HG02870 (cell line): ENCODE results near the gene ARID1B.

Source experiments
- ATAC-seq: cut with Tn5 transposase; IDR thresholded peaks from one replicate; pipeline ENCODE4 v1.9.1; 2021; ENCODE audit warnings: mild to moderate bottlenecking, moderate library complexity; ENCODE audit not compliant: unreplicated experiment

The ARID1B gene

DNA sequence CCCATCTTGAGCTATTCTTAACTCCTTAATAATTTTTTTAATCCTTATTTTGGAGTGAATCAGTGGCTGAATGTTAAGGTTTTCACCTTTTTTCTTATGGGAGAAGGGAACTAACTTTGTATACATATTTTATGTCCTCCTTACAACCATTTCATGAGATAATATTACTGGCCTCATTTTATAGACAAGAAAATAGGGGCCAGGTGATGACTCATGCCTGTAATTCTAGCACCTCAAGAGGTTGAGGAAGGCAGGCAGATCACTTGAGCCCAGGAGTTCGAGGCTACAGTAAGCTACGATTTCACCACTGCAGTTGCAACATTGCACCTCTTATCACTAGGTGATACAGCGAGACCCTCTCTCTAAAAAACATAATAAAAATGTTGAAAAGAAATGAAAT lies 417.5 kb downstream of the ARID1B start:
- ATAC-seq = no peak

GRCh38 chr6:157196391-157196790 lies 419.2 kb downstream of the ARID1B start:
- ATAC-seq = no peak

- no peak for ATAC-seq
These were observed 421.5 kb downstream of the ARID1B start for GRCh38 chr6:157198425-157199279.

DNA sequence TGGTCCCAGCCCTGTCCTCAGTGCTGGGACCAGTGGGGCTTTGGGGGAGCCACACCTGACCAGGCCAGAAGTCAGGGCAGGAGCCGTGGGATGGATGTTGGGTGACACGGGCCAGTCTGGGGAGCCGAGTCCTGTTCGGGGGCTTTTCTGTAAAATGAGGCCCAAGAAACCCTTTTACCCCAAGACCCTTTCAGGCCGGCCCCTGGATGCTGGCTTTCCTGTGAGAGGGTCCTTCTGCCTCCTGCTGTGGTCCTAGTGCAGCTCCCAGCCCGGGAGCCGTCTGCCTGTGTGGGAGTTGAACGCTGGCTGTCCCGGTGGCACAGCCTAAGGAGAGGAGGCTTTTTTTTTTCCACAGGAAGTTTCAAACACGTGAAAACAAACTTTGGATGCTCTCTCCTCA lies 422.9 kb downstream of the ARID1B start:
- no peak for ATAC-seq

DNA sequence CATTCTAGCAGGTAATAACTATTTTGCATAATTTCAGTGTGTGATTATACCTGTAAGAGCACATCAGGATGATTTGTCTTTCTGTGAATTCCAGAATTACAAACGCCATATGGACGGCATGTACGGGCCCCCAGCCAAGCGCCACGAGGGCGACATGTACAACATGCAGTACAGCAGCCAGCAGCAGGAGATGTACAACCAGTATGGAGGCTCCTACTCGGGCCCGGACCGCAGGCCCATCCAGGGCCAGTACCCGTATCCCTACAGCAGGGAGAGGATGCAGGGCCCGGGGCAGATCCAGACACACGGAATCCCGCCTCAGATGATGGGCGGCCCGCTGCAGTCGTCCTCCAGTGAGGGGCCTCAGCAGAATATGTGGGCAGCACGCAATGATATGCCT lies 423.4 kb downstream of the ARID1B start:
- no peak for ATAC-seq

DNA sequence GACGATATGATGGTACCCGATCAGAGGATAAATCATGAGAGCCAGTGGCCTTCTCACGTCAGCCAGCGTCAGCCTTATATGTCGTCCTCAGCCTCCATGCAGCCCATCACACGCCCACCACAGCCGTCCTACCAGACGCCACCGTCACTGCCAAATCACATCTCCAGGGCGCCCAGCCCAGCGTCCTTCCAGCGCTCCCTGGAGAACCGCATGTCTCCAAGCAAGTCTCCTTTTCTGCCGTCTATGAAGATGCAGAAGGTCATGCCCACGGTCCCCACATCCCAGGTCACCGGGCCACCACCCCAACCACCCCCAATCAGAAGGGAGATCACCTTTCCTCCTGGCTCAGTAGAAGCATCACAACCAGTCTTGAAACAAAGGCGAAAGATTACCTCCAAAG lies 423.9 kb downstream of the ARID1B start:
- no peak for ATAC-seq

GRCh38 chr6:157203312-157203744 lies 426.1 kb downstream of the ARID1B start:
- ATAC-seq = peak; percentile 99

DNA sequence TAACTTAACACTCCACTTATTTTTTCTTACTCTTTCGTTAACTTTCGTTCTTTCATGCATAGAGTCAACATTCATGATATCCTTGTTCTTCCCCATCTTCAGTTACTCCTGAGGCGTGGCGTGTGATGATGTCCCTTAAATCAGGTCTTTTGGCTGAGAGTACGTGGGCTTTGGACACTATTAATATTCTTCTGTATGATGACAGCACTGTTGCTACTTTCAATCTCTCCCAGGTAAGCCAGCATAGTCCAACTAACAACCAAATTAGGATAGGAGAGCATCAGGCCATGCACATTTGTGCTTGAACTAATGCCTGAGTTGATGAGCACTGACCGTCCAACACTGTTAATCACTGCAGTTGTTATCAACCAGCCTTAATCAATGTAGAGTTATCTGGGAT lies 426.6 kb downstream of the ARID1B start:
- peak; percentile 30 for ATAC-seq

DNA sequence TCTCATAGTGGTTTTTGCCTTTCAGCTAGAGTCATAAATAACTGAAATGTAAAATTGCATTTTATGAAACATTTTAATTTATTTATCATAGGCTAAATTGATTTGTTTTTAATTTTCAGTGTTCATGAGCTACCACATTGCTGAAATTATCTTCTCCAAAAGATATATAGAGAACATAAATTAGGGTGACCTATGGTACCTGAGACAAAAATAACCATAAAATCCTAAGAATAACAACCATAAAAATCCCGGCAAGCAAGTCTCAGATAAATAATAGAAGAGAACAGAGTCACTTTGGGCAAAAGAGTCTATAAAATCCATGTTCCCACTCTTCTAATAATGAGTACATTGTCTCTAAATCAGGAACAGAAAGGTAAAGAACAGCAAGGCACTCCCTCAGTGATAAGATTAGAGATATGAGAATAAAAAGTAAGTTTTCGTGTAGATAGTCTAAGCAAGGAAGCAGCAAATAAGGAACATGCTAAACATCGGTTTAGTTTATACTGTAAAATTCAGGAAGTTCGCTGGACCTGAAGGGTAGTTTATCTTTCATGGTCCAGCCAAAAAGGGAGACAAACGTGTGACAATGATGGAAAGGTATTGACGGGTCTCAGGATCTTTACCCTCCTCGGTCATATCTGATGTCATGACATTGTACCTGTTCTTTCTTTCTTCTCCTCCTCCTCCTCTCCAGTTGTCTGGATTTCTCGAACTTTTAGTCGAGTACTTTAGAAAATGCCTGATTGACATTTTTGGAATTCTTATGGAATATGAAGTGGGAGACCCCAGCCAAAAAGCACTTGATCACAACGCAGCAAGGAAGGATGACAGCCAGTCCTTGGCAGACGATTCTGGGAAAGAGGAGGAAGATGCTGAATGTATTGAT lies 428.5 kb downstream of the ARID1B start:
- no peak for ATAC-seq

DNA sequence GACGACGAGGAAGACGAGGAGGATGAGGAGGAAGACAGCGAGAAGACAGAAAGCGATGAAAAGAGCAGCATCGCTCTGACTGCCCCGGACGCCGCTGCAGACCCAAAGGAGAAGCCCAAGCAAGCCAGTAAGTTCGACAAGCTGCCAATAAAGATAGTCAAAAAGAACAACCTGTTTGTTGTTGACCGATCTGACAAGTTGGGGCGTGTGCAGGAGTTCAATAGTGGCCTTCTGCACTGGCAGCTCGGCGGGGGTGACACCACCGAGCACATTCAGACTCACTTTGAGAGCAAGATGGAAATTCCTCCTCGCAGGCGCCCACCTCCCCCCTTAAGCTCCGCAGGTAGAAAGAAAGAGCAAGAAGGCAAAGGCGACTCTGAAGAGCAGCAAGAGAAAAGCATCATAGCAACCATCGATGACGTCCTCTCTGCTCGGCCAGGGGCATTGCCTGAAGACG lies 429.2 kb downstream of the ARID1B start:
- ATAC-seq = no peak

DNA sequence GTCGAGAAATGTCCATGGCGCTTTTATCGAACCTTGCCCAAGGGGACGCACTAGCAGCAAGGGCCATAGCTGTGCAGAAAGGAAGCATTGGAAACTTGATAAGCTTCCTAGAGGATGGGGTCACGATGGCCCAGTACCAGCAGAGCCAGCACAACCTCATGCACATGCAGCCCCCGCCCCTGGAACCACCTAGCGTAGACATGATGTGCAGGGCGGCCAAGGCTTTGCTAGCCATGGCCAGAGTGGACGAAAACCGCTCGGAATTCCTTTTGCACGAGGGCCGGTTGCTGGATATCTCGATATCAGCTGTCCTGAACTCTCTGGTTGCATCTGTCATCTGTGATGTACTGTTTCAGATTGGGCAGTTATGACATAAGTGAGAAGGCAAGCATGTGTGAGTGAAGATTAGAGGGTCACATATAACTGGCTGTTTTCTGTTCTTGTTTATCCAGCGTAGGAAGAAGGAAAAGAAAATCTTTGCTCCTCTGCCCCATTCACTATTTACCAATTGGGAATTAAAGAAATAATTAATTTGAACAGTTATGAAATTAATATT lies 430.4 kb downstream of the ARID1B start:
- no peak for ATAC-seq

- ATAC-seq = no peak
These were observed 432.8 kb downstream of the ARID1B start for GRCh38 chr6:157209865-157210530.

DNA sequence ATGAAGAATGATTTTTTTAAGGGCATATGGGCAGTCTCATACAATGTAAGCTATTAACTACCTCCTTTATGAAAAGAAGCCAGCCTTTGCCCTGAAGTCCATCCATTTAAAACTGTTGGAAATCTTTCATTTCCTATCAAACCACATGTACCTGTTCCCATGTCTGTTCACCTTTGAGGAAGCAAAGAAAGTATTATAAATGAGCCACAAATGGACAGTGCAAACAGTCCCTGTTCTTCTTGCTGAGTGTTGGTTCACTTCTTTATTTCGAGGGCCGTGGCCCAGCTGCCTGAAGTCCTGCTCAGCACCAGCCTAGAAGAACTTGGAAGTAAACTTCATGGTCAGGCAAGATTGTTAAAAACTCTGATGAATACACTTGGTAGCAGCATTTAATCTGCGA lies 433.8 kb downstream of the ARID1B start:
- no peak for ATAC-seq

DNA sequence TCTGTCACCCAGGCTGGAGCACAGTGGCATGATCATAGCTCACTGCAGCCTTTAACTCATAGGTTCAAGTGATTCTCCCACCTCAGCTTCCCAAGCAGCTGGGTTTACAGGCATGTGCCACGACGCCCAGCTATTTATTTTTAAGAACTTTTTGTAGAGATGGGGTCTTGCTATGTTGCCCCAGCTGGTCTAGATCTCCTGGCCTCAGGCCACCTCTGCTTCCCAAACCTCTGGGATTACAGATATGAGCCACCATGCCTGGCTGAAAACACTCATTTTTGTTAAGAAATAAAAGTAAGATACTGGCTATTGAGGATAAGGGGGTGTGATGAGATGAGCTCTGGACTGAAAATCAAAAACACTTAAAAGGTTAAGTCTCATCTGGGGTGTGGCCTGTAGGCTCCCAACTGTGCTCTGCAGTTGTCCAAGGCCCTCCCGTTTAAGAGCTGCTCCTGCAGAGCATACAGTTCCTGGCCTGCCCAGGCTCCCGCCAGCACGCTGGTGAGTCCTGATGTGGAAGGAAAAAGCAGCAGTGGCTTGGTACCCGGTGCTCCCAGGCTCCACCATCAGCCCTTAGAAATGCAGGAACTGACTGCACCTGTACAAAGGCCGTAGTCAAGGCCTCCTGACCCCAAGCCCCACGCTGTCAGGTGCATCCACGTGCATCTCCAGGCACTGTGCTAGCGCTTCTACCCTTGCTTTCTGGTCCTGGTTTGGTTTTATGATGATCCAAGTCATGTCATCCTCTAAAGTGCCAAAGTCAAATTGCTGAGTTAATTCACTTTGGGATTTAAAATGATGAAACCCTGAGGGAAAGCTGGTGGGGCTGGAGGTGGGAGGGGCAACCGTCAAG lies 434.7 kb downstream of the ARID1B start:
- no peak for ATAC-seq

DNA sequence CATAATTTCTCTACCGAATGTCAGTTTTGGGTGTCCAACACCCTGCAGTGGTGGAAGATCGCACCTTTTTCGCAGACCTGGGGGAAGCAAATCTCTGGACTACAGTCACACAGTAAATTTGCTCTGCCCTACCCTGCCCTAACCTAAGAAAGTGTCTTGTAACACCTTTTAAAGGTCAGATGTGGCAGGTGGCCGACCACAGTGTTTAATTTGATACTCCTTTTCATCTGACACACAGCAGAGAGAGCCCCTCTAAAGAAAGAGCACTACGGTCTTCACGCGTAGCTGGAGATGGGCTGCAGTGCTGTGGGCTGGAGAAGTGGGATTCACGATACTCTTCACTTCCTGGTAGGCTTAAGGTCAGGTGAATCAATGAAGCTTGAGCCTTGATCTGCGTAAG lies 436.2 kb downstream of the ARID1B start:
- ATAC-seq = no peak

GRCh38 chr6:157213907-157214565 lies 436.9 kb downstream of the ARID1B start:
- ATAC-seq = no peak

DNA sequence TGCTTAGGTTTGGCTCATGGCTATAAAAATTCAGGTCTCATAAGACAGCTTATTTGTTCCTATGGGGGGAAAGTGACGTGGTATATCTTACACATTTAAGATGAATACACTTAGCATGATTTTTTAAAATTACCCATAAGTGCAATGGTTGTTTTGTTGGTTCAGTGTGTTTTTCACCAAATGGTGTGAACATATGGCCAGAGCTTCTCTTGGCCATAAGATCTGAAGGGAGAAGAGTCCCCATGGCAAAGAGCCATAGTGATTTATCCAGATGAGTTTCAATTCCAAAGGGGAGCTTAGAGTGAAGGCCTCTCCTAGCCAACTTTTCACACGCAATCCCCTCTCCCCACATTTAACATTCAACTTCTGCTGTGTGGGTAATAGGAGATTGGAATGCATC lies 438.5 kb downstream of the ARID1B start:
- no peak for ATAC-seq

DNA sequence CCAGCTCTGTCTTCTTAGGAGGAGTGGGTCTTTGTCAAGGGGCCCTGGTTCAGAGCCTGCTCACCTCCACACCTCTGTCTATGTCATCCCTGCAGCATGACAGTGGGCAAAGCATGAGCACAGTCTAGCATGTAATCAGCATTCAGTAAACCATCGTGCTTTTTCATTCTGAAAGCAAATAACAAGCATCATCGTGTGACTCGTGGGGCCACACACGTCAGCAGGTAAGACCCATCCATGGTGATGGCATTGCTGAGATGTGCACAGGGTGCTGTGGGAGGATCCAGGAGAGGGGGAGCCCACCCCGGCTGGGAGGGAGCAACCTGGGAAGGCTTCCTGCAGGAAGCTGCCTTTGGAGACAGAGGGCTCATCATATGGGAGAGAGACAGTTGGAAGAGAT lies 439.4 kb downstream of the ARID1B start:
- ATAC-seq = no peak

DNA sequence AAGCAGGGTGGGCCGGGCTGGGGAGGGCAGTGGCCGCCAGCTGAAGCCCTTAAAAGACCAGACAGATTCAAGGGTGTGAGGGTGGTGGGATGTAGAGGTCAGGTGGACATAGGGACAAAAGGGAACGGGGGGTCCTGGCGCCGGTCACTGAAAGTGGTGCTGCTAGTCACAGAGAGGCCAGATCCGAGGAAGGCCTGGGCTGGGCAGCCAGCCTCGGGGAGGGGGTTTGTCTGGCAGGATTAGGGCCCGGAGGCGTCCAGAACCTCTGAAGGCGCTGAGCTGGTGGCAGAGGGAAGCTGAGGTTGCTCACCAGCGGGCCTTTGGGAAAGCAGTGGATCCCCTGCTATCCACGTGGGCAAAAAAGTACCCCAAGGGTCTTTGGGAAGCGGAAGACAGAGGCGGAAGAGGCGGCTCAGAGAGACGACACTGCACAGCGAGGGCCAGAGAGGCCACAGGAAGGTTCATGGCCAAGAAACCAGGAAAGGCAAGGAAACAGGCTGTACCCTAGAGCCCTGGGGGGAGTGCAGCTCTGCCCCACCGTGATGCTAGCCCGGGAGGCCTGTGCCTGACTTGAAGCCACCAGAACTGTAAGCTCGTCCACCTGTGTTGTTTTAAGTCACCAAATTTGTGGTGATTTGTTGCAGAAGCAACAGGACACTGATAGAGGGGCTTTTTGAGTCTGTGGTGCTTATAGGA lies 440.2 kb downstream of the ARID1B start:
- ATAC-seq = no peak
